Measurements from ENCODE around the gene ARHGAP33.

- TF ChIP-seq CTCF (conservative IDR thresholded peaks at IDR 0.05 in 1 of 2, IDR thresholded peaks at IDR 0.05 in 1 of 2; ENCODE audit: extremely low read depth in 1 of 2, insufficient read depth in 1 of 2, low read depth in 1 of 2, low read length in 2 of 2) = no peak
- no peak for TF ChIP-seq EZH2 (IDR thresholded peaks at IDR 0.05; ENCODE audit: borderline replicate concordance, low read length)
These were observed 10.7 kb upstream of the ARHGAP33 start for GRCh38 chr19:35764432-35765315.
